GM15510 (cell line): Measurements from ENCODE around the gene SLC2A11.

ENCODE experiments used
- POLR2A ChIP-seq: IDR thresholded peaks from 3 replicates; pipeline ENCODE4 v1.6.1; 2011; ENCODE audit warnings: borderline replicate concordance; ENCODE audit not compliant: insufficient read length; ENCODE audit errors: extremely low read depth

The SLC2A11 gene

DNA sequence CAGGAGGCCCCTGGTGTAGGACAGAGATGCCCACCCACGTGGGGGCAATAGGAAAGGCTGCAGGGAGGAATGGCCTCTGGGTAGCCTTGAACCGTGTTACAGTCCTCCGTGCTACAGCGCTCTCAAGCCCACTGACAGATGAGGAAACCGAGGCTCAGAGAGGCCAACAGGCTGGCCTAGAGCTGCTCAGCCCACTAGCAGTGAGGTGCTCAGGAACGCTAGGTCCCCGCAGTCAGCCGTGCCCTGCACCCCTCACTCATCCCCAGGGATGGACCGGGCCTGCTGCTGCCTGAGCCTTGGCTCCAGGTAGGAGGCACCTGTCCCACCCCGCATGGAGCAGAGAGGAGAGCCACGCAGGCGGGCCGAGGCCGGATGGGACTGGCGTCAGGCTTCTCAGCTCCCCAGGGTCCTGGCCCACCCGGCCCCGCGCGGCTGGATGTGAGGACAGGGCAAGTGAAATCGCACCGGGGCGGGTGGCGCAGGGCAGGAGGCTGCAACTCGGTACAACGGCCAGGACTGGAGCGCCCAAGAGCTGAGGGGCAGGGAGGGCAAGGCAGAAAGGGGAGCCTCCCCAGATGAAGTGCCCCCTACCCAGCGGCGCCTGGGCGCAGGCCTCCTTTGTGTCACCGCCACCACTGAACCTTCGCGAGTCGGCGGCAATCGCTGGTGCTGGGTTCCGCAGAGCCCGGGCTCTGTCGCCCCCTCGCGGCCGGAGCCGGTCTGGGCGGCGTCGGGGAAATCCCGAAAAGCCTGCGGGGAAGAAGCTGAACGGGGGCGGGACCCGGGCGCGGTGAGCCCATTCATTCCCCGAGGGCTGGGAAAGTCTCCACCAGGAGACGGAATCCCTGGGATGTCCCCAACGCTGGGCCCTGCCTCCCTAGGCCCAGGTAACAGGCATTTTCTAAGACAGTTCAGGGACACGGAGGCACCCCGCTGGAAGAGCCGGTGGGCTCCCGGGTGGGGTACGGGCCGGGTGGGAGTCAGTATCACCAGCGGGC lies 8.4 kb upstream of the SLC2A11 start:
- no peak for TF ChIP-seq POLR2A

DNA sequence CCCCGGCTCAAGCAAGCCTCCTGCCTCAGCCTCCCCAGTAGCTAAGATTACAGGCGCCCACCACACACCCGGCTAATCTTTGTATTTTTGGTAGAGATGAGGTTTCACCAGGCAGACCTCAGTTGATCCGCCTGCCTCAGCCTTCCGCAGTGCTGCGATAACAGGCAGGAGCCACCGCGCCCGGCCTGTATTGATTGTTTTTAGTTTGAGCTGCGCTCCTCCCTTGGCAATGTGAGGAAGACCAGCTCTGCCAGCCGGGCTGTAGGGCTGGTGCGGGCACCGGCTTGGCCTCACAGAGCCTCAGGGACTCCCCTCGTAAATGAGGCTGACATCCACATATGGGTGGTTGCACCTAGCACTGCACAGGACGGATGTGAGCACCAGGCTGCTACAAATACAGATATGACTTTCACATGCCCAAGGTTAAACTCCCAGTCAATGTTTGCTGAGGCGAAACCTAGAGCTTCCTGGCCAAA lies 7.5 kb upstream of the SLC2A11 start:
- TF ChIP-seq POLR2A, result no peak

DNA sequence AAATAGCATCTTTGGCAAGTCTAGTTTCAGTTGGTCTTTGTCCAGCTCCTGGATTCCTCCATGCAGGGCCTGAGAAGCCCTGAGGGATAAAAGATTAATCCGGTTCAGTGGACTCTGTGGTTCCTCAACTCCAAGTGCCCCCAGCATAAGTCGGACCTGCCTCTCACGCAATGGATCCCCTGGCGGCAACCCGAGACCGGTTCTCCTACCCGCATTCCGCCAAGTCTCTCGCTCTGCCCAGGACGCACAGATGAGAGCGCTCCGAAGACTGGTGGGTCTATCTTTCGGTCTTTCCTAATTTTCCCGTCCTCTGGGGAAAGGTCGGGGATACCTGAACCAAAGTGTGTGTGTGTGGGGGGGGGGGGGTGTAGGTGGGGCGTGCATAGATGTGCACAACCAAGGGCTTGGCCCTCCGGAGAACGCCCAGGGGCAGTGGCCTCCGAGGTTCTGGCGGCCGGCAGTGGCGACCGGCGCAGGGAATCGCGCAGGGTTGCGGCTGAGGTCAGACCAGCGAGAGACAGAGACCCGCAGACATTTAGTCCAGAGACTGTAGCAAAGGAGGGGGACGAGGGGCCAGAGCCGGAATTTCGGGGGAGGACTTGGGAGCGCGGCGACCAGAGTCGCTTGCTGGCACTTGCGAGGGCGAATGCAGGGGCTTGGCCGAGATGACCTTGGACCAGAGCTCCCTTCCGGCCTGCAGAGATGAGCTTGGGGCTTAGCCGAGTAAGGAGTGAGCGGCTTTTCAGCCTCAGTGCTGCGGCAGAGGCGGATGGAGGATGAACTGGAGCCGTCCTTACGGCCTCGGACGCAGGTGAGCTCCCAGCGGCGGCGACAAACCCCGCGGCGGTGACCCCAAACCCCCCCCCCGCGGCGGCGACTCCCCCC lies 712 bp upstream of the SLC2A11 start:
- TF ChIP-seq POLR2A, result no peak

DNA sequence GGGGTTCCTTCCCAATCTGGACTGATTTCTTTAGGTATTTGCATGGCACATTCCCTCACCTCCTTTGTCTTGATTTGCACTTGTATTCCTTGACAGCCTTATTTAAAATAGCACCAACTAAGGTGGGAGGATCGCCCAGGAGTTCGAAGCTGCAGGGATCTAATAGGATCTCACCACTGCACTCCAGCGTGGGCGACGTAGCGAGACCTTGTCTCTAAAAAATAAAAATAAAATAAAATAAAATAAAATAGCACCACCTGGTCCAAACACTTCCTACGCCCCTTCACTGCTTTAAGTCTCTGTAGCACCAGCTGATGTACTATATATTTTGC lies 775 bp downstream of the SLC2A11 start:
- no peak for TF ChIP-seq POLR2A

DNA sequence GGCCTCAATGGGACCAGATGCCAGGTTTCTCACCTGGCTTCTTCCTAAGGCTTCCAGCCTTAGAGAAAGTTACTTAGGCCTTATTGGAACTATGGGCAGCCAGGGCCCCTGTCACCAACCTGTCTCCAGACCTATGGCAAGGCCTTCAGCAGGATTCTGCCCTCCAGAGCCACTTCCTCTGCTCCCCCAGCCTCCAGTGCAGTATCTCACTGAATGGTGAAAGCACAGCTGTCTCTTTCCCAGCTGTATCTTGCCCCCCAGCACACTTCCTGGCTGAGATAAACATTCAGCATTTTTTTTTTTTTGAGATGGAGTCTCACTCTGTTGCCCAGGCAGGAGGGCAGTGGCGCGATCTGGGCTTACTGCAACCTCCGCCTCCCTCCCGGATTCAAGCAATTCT lies 1.5 kb downstream of the SLC2A11 start:
- no peak for TF ChIP-seq POLR2A

DNA sequence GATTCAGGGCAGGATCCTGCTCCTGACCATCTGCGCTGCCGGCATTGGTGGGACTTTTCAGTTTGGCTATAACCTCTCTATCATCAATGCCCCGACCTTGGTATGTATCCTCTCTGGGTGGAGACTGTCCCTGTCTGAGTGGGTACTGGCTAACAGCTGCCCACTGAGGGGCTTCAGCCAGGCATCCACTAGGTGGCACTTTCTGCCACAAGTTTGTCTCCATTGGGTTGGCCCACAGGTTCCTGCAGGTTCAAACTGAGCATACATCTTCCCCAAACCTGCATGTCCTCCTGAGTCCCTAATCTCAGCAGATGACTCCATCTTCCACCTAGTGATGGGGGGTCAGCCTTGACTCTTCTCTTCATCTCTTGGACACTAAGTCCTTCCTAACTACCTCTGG lies 4.4 kb downstream of the SLC2A11 start:
- TF ChIP-seq POLR2A, result no peak

DNA sequence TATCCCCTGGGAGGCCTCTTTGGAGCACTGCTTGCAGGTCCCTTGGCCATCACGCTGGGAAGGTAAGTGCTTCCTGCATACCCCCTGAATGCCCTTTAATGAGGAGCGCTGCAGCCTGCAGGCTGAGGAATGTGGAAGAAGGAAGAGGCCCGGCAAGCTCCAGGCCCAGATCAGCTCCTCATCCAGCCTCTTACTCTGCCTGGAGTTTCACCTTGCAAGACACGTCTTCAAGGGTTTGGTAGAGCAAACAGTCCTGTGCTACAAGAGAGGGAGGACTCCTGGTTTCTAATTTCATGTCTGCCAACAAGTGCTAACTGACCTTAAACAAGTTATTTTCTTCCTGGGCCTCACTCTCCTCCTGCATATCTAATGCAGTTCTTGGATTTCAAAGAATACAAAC lies 10.9 kb downstream of the SLC2A11 start:
- TF ChIP-seq POLR2A, result no peak

DNA sequence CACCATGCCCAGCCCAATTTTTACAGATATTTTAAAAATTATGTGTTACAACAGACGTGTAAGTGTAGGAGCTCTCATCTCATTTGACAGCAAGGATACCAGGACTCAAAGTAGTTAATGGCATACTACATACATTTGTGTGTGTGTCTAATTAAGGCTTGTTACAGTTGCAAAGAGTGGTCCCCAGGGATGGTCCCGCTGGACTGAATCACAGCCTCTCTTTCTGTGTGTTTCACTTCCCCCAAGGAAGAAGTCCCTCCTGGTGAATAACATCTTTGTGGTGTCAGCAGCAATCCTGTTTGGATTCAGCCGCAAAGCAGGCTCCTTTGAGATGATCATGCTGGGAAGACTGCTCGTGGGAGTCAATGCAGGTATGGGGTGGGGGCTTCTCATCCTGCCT lies 17.2 kb downstream of the SLC2A11 start:
- no peak for TF ChIP-seq POLR2A

DNA sequence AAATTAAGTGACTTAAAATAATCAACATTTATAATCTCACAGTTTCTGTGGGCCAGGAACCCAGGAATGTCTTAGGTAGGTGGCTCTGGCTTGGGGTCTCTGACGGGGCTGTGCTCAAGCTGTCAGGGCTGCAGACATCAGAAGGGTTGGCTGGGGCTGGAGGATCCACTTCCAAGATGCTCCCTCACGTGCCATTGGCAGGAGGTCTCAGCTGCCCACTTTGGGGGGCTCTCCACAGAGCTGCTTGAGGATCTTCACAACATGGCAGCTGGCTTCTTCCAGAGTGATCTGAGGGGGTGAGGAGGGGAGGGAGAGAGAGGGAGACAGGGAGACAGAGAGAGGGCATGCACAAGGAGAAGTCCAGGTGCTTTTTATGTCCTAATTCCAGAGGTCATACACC lies 18.1 kb downstream of the SLC2A11 start:
- TF ChIP-seq POLR2A, result no peak

DNA sequence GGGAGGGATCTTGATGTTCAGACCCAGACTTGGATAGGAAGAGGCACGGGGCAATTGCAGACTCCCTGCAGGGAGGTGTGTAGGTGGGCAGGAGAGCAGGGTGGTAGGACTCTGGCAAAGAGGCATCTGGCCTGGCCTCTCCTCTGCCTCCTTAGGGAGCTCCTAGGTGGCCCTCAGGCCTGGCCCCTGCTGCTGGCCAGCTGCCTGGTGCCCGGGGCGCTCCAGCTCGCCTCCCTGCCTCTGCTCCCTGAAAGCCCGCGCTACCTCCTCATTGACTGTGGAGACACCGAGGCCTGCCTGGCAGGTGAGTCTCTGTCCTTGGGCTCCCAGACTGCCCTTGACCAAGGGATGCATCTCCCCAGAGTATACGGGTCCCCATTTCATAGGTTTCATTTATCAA lies 19.9 kb downstream of the SLC2A11 start:
- TF ChIP-seq POLR2A, result no peak

DNA sequence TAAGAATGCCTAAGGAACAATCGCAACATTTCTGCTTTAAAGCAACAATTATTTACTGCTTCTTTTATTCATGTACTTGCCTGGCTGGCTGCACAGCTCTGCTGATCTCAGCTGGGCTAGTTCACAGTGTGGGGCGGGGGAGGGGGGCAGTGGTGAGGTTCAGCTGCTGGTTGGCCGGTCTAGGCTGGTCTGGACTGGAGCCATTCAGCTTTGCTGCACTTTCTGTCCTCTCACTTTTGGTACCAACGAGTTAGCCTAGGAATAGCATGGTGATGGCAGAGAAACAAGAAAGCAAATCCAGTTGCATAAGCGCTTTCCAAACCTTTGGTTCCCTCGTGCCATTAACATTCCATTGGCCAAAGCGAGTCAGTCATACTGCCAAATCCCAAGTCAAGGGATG lies 20.5 kb downstream of the SLC2A11 start:
- no peak for TF ChIP-seq POLR2A

DNA sequence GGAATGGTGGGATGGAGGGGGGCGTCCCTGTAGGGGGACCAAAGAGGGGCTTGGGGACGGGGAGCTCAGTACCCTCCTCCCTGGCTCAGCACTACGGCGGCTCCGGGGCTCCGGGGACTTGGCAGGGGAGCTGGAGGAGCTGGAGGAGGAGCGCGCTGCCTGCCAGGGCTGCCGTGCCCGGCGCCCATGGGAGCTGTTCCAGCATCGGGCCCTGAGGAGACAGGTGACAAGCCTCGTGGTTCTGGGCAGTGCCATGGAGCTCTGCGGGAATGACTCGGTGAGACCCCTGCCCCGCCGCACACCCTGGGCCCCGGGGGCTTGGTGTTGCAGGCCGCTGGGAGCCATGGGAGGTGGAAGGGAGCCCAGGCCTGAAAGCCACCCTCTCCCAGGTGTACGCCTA lies 24.7 kb downstream of the SLC2A11 start:
- no peak for TF ChIP-seq POLR2A

DNA sequence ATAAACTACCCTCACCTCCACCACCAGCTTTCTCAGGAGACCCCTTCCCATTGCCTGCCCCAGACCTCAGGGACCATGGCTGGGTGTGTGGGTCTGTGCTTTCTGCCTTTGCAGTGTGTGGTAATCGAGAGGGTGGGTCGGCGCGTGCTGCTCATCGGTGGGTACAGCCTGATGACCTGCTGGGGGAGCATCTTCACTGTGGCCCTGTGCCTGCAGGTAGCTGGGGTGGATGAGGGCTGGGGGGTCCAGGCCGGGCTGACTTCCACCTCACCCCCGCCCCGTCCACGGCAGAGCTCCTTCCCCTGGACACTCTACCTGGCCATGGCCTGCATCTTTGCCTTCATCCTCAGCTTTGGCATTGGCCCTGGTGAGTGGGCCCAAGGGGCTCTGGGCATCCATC lies 26.0 kb downstream of the SLC2A11 start:
- no peak for TF ChIP-seq POLR2A

DNA sequence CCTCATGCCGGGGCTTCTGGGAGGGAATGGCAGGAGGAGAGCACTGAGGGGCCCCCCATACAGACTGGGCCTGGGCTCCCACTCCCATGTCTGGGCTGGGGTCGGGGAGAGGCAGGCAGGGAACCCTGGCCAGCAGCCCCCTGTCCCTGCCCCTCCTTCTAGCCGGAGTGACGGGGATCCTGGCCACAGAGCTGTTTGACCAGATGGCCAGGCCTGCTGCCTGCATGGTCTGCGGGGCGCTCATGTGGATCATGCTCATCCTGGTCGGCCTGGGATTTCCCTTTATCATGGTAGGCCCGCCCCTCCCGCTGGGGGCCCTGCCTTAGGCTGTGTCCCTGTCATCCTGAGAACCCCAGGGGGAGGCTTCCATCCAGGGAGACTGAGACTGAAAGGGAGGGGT lies 26.5 kb downstream of the SLC2A11 start:
- no peak for TF ChIP-seq POLR2A

DNA sequence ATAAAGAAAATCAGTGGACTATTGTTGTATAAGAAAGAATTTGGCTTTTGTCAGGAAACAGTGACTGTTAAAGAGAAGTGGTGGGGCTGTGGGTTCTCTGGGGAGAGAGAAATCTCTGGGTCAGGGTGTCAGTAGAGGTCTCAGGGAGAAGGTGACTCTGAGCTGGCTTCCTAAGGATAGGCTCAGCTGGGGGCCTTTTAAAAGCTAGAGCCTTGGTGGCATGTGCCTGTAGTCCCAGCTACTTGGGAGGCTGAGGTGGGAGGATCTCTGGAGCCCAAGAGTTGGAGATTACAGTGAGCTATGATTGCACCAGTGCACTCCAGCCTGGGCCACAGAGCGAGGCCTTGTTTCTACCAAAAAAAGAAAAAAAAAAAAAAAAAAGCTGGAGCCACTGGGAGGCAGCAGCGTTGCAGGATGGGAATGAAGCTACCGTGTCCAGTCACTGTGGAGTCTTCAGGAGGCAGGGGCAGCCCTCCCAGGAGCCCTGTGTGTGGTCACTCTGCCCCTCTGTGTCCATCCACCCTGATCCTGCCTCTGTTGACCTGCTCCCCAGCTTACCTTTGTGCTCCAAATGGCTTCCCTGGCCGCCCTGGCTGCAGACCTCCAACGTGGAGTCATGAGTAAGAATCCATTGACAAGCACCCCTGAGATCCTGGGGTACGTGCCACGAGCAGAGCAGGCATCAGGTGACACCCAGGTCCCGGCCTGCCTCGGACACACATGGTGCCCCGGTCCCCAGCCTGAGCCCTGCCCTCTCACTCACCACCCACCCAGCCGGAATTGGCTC lies 31.1 kb downstream of the SLC2A11 start:
- no peak for TF ChIP-seq POLR2A
